Astrocyte of the spinal cord (primary cell): Measurements from ENCODE around the gene DPP9.
"Not testable (repeated sequence)": the region's sequence is repeated elsewhere in the genome, so short reads cannot be mapped to it uniquely, and the experiment has no call there.

ENCODE experiments used
- DNase-seq: peaks from one replicate; pipeline ENCODE4 v3.0.0; 2011; ENCODE audit warnings: low read depth, low spot score
- H3K4me3 ChIP-seq: 2 replicates; pipeline ENCODE4 v1.5.1; 2011; ENCODE audit warnings: low read depth, mild to moderate bottlenecking, low read length, moderate library complexity
- CTCF ChIP-seq: IDR thresholded peaks from 2 replicates; pipeline ENCODE4 v1.5.1; 2012; ENCODE audit warnings: low read depth, mild to moderate bottlenecking, low read length, inconsistent platforms
- in situ Hi-C: cut with HindIII; loops from 2 replicates; pipeline ENCODE4 v1.10.0; 2017; ENCODE audit warnings: low sequenced_read_pairs

DPP9 gene

GRCh38 chr19:4717966-4718701 is 5.5 kb downstream of the DPP9 start:
- H3K4me3 ChIP-seq: no peak overlapping the region
- in situ Hi-C loops: no loop called here
- no peak for DNase-seq
- no peak for TF ChIP-seq CTCF

GRCh38 chr19:4717191-4717965 is 6.3 kb downstream of the DPP9 start:
- H3K4me3 ChIP-seq: no peak overlapping the region
- TF ChIP-seq CTCF: no peak
- peak; percentile 84 for DNase-seq
- in situ Hi-C loops: no loop called here

GRCh38 chr19:4715529-4716221 is 8.0 kb downstream of the DPP9 start:
- in situ Hi-C loops: no loop called here

GRCh38 chr19:4715178-4715528 is 8.5 kb downstream of the DPP9 start:
- in situ Hi-C loops, H3K4me3 ChIP-seq, DNase-seq: not testable (repeated sequence)

More at GRCh38 chr19:4715529-4716221, 8.0 kb downstream of the DPP9 start:
- no peak overlapping the region for H3K4me3 ChIP-seq
- DNase-seq: no peak
- no peak for TF ChIP-seq CTCF

- in situ Hi-C loops: no loop called here
- DNase-seq: no peak
- H3K4me3 ChIP-seq: no peak overlapping the region
- no peak for TF ChIP-seq CTCF
Observed at GRCh38 chr19:4714016-4714415, 9.6 kb downstream of the DPP9 start.

GRCh38 chr19:4713384-4713951 is 10.2 kb downstream of the DPP9 start:
- peak; percentile 98 for DNase-seq
- TF ChIP-seq CTCF: no peak
- in situ Hi-C loops: no loop called here

More at GRCh38 chr19:4713384-4713951, 10.2 kb downstream of the DPP9 start:
- no peak overlapping the region for H3K4me3 ChIP-seq
